HepG2 (cell line): ENCODE measurements around the gene CACNG7. TPM values are rescaled to one million over a fixed set of nuclear protein-coding genes. Genes with fewer than 3 reads are reported as not detected.
A peak's percentile ranks its signal among the peaks of the same experiment; 100 is the strongest.

ENCODE experiments used
- AGO2 ChIP-seq: fragments of 200-400 bp; formaldehyde crosslinking; optimal IDR thresholded peaks from 2 replicates; pipeline ENCODE3; 2017; ENCODE audit warnings: mild to moderate bottlenecking, low read depth, low read length, moderate library complexity
- ETV6 ChIP-seq: sonication (generic); formaldehyde crosslinking; conservative IDR thresholded peaks from 2 replicates; pipeline ENCODE4 v1.4.0; 2020; ENCODE audit warnings: missing genetic modification reagents
- FOSL2 ChIP-seq: sonication (generic); formaldehyde crosslinking; IDR thresholded peaks from 2 replicates; pipeline ENCODE4 v1.4.0; 2020; ENCODE audit warnings: missing genetic modification reagents
- FOXO1 ChIP-seq: sonication (generic); formaldehyde crosslinking; IDR thresholded peaks from 2 replicates; pipeline ENCODE4 v1.4.0; 2020; ENCODE audit warnings: missing genetic modification reagents
- HNRNPL ChIP-seq: fragments of 200-400 bp; formaldehyde crosslinking; IDR thresholded peaks from 2 replicates; pipeline ENCODE4 v1.6.1; 2017; ENCODE audit warnings: mild to moderate bottlenecking, low read depth, low read length
- HNRNPUL1 ChIP-seq: fragments of 200-400 bp; formaldehyde crosslinking; IDR thresholded peaks from 2 replicates; pipeline ENCODE4 v1.6.1; 2017; ENCODE audit warnings: low read depth, mild to moderate bottlenecking, low read length, moderate library complexity
- MXI1 ChIP-seq: IDR thresholded peaks from 3 replicates; pipeline ENCODE4 v1.6.1; 2012; ENCODE audit warnings: low read depth, low read length, inconsistent platforms, borderline replicate concordance
- NFE2L1 ChIP-seq: sonication (generic); formaldehyde crosslinking; IDR thresholded peaks from 2 replicates; pipeline ENCODE4 v1.4.0; 2020; ENCODE audit warnings: missing genetic modification reagents, mild to moderate bottlenecking, borderline replicate concordance
- NONO ChIP-seq, 2 experiments: fragments of 450-650 bp in 1 of 2; sonication (generic) in 1 of 2; formaldehyde crosslinking in 1 of 2; IDR thresholded peaks in 1 of 2; conservative IDR thresholded peaks in 1 of 2; 2 replicates each; pipeline versions ENCODE4 v1.6.1 to v1.8.0; 2017 to 2022; ENCODE audit warnings: mild to moderate bottlenecking in 1 of 2, missing genetic modification reagents in 1 of 2, moderate library complexity in 1 of 2
- PHF20 ChIP-seq: sonication (generic); formaldehyde crosslinking; IDR thresholded peaks from 2 replicates; pipeline ENCODE4 v1.5.0; 2020; ENCODE audit warnings: mild to moderate bottlenecking, missing genetic modification reagents
- RFX5 ChIP-seq: IDR thresholded peaks from 2 replicates; pipeline ENCODE4 v1.6.1; 2011; ENCODE audit warnings: low read depth, low read length, improper control_type of control experiment
- RFXANK ChIP-seq: IDR thresholded peaks from 2 replicates; pipeline ENCODE4 v1.6.1; 2016
- RFXAP ChIP-seq: sonication (generic); formaldehyde crosslinking; IDR thresholded peaks from 2 replicates; pipeline ENCODE4 v1.4.0; 2020; ENCODE audit warnings: missing genetic modification reagents, borderline replicate concordance
- SAP130 ChIP-seq: IDR thresholded peaks from 2 replicates; pipeline ENCODE4 v1.6.1; 2016; ENCODE audit warnings: low read depth
- TBL1XR1 ChIP-seq: fragments of 150-350 bp; IDR thresholded peaks from 2 replicates; pipeline ENCODE4 v1.6.1; 2014; ENCODE audit warnings: borderline replicate concordance, low read length; ENCODE audit not compliant: partially characterized antibody
- THYN1 ChIP-seq: sonication (generic); formaldehyde crosslinking; IDR thresholded peaks from 2 replicates; pipeline ENCODE4 v1.8.1; 2023; ENCODE audit warnings: low read depth, mild to moderate bottlenecking, moderate library complexity, missing genetic modification reagents, borderline replicate concordance
- ZKSCAN1 ChIP-seq: fragments of 150-350 bp; IDR thresholded peaks from 2 replicates; pipeline ENCODE4 v1.6.1; 2014; ENCODE audit warnings: low read length
- ZNF256 ChIP-seq: sonication (generic); formaldehyde crosslinking; conservative IDR thresholded peaks from 2 replicates; pipeline ENCODE4 v1.4.0; 2020; ENCODE audit warnings: missing genetic modification reagents
- ZNF44 ChIP-seq: sonication (generic); formaldehyde crosslinking; IDR thresholded peaks from 2 replicates; pipeline ENCODE4 v1.5.1; 2020; ENCODE audit warnings: mild to moderate bottlenecking, missing genetic modification reagents
- ZNF614 ChIP-seq: IDR thresholded peaks from 2 replicates; pipeline ENCODE4 v1.6.1; 2018; ENCODE audit warnings: missing biosample characterization, missing genetic modification reagents, inconsistent platforms, borderline replicate concordance
- ZNF775 ChIP-seq: sonication (generic); formaldehyde crosslinking; IDR thresholded peaks from 2 replicates; pipeline ENCODE4 v1.4.0; 2020; ENCODE audit warnings: missing genetic modification reagents, mild to moderate bottlenecking, moderate library complexity, borderline replicate concordance
- ZNF800 ChIP-seq: sonication (generic); formaldehyde crosslinking; IDR thresholded peaks from 2 replicates; pipeline ENCODE4 v1.4.0; 2020; ENCODE audit warnings: missing genetic modification reagents
- ZSCAN31 ChIP-seq: sonication (generic); formaldehyde crosslinking; IDR thresholded peaks from 2 replicates; pipeline ENCODE4 v1.5.0; 2020; ENCODE audit warnings: low read depth, mild to moderate bottlenecking, missing genetic modification reagents
- polyA plus RNA-seq, 8 experiments: library from polyadenylated mRNA; depleted of rRNA in 3 of 8; stranded (reverse) in 7 of 8; unstranded in 1 of 8; fragments of >200 nt; fragmentation: Illumina TruSeq in 4 of 8; extraction: Trizol in 4 of 8; gene quantifications; 2 replicates each; pipeline versions ENCODE4 v1.2.1 to v1.2.3, GENCODE V29; 2011 to 2016; ENCODE audit warnings: low read depth in 4 of 8, missing spikeins in 1 of 8, mixed read lengths in 1 of 8; ENCODE audit not compliant: insufficient read depth in 1 of 8
- total RNA-seq, 5 experiments: library from RNA; depleted of rRNA; stranded (reverse); fragments of >200 nt; fragmentation: Illumina TruSeq; extraction: Trizol; gene quantifications; 2 replicates each; pipeline ENCODE4 v1.2.3, GENCODE V29; 2016; ENCODE audit warnings: low read depth in 1 of 5
- TF ChIP-seq, protein P1 (sequence below): sonication (generic); formaldehyde crosslinking; IDR thresholded peaks from 2 replicates; pipeline ENCODE4 v1.8.1; 2022; ENCODE audit warnings: mild to moderate bottlenecking, missing genetic modification reagents

Gene CACNG7
- total and polyA plus RNA-seq, 2 of the 13 experiments (the other 11 are each of a cell fraction or from before 2014, with no cell fraction given): not detected

GRCh38 chr19:53879140-53880081, 29.7 kb upstream of the CACNG7 start (continued):
- TF ChIP-seq ZNF44 (peak; percentile 49; the same call in 1 of the 2 replicates), TBL1XR1 (peak; percentile 20), AGO2 (peak; percentile 19), RFXANK (no peak), MXI1 (peak; percentile 76; the same call in 1 of the 3 replicates), ZKSCAN1 (no peak), FOXO1 (peak; percentile 51; the same call in 1 of the 2 replicates), HNRNPL (no peak), HNRNPUL1 (no peak), ZNF614 (CRISPR knock-in tag) (peak; percentile 45; the same call in 1 of the 2 replicates), SAP130 (CRISPR knock-in tag) (peak; percentile 68), RFX5 (peak; percentile 61; the same call in 1 of the 2 replicates), FOSL2 (no peak), RFXAP (0 out of 2 replicates have a peak, but pooled peaks have one; percentile 23), ZNF775 (CRISPR knock-in tag) (no peak), ZSCAN31 (CRISPR knock-in tag) (peak; percentile 64), ETV6 (no peak), NONO (IDR thresholded peaks at IDR 0.05) (no peak), NONO (CRISPR knock-in tag; conservative IDR thresholded peaks at IDR 0.05) (peak; percentile 75), PHF20 (CRISPR knock-in tag) (0 out of 2 replicates have a peak, but pooled peaks have one; percentile 72), NFE2L1 (no peak), THYN1 (CRISPR knock-in tag) (no peak), ZNF256 (CRISPR knock-in tag) (no peak), ZNF800 (CRISPR knock-in tag) (no peak)
- TF ChIP-seq, protein P1, sequence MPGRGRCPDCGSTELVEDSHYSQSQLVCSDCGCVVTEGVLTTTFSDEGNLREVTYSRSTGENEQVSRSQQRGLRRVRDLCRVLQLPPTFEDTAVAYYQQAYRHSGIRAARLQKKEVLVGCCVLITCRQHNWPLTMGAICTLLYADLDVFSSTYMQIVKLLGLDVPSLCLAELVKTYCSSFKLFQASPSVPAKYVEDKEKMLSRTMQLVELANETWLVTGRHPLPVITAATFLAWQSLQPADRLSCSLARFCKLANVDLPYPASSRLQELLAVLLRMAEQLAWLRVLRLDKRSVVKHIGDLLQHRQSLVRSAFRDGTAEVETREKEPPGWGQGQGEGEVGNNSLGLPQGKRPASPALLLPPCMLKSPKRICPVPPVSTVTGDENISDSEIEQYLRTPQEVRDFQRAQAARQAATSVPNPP: no peak; the same call in 1 of the 2 replicates
